ENCODE results near the gene NARF.
A peak's percentile ranks its signal among the peaks of the same experiment; 100 is the strongest.

NARF gene

DNA sequence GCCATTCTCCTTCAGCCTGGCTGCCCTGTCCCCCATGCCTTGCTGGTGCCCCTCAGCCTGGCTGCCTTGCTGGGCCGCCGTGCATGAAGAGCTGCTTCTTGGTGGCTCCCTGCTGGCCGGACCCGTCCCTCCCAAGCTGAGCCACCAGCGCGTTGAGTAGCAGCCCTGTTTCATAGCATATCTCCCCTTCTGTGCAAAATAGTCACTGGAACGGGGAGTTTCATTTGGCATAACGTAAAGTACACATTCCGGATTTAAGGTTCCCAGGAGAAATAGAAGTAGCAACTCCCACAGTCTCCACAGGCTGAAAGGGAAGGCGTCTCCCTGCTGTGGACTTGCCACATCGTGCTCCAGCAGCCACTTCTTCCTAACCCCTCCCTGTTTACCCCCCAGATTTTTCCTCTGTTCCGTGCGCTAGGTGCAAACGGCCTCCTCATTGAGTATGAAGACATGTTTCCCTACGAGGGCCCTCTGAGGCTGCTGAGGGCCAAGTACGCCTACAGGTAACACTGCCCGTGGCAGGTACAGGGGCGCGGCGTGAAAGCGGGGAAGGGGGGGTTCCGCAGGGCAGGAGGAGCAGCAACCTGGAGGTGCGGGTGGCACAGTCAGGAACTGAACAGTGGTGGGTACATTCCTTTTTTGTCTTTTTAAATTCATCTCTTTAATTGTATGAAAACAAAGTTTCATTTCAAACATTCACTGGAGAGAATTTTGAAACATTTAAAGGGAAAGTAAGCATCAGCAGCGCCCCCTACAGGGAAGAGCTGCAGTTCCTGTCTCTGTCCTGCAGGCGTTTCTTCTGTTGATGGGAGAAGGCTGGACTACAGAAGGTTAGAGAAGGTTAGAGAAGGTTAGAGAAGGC, 34.3 kb upstream of the NARF start:
- H3K4me3 Mint-ChIP-seq: no peak overlapping the region
- no peaks in the 10 kb centered on the region for H3K9me3 Mint-ChIP-seq
- peak; percentile 64 for ATAC-seq
- DNase-seq: peak; percentile 40 to 58
- H3K4me1 Mint-ChIP-seq: peaks cover 18% of the 10 kb centered on the region
- no peaks in the 10 kb centered on the region for H3K27me3 Mint-ChIP-seq
- H3K27ac Mint-ChIP-seq: peak overlapping the region in 1 of 2 donors; percentile 88

DNA sequence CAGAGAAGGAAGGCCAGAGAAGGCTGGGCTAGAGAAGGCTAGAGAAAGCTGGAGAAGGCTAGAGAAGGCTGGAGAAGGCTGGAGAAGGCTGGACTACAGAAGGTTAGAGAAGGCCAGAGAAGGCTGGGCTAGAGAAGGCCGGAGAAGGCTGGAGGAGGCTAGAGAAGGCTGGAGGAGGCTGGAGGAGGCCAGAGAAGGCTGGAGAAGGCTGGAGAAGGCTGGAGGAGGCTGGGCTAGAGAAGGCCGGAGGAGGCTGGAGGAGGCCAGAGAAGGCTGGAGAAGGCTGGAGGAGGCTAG, 33.7 kb upstream of the NARF start:
- Mint-ChIP-seq H3K27ac (peak overlapping the region in 1 of 2 donors; percentile 88), H3K4me1 (peaks cover 19% of the 10 kb centered on the region), H3K27me3 (no peaks in the 10 kb centered on the region), H3K4me3 (no peak overlapping the region), H3K9me3 (no peaks in the 10 kb centered on the region)
- DNase-seq (no peak), ATAC-seq (no peak)

DNA sequence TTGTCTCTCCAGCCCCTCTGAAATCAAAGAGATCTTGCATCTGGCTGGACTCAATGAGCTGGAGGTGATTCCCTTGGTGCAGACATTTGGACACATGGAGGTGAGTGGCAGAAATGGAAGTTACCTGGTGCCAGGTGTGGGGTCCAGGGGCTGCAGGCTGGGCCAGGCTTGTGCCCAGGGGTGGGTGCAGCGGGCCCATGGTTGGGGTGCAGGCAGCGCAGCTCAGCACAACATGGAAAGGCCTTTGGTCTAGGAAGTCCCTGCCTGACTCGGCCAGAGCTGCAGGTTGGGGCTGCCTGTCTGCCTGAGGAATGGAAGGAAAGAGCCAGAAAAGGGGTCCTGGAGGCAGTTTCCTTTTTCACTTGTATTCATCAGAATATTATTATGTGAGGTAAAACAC, 30.0 kb upstream of the NARF start:
- DNase-seq: no peak
- ATAC-seq: no peak
- Mint-ChIP-seq H3K27me3 (no peaks in the 10 kb centered on the region), H3K4me3 (no peak overlapping the region), H3K27ac (no peak overlapping the region), H3K4me1 (peaks cover 23% of the 10 kb centered on the region), H3K9me3 (no peaks in the 10 kb centered on the region)

DNA sequence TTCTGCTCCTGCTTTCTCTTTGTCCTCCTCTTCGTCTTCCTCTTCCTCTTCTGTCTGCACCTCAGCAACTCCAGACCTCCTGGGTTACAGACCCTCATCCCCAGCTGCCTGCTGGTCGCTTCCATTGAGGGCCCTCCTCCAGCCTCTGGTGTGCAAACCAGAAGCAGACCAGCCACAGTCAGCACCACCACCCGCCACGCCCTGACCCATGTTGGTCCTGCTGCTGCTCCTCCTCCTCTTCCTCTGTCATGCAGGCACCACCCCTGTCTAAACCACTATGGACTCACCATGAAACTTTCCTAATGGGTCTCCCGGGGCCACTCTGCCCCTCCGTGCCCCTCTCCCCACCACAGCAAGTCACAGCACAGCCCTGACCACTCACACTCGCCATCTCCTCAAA, 28.7 kb upstream of the NARF start:
- Mint-ChIP-seq H3K27ac (peak overlapping the region; percentile 16 to 79), H3K9me3 (no peaks in the 10 kb centered on the region), H3K27me3 (no peaks in the 10 kb centered on the region), H3K4me3 (no peak overlapping the region), H3K4me1 (peaks cover 30% of the 10 kb centered on the region)
- DNase-seq (no peak), ATAC-seq (no peak)

DNA sequence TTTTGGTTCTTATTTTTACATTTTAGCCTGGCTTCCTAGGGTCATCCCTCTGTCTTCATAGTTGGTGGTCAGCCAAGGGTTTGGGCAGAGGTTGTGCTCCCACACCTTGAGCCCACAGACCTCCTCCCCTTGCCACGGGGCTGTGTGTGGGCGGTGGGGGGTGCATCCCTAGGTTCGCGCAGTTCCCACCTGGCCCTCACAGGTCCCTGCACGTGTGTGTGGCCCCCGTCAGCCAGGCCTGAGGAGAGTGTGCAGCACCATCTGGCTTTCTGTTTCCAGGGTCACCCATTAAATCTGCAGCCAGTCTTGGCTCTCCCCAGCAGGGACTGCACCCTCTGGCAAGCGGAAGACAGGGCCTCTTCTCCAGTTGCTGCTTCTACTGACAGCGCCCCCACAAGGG, 26.5 kb upstream of the NARF start:
- DNase-seq (no peak), ATAC-seq (no peak)
- Mint-ChIP-seq H3K4me3 (no peak overlapping the region), H3K27ac (peak overlapping the region in 1 of 2 donors; percentile 69), H3K27me3 (no peaks in the 10 kb centered on the region), H3K4me1 (peaks cover 36% of the 10 kb centered on the region), H3K9me3 (no peaks in the 10 kb centered on the region)

DNA sequence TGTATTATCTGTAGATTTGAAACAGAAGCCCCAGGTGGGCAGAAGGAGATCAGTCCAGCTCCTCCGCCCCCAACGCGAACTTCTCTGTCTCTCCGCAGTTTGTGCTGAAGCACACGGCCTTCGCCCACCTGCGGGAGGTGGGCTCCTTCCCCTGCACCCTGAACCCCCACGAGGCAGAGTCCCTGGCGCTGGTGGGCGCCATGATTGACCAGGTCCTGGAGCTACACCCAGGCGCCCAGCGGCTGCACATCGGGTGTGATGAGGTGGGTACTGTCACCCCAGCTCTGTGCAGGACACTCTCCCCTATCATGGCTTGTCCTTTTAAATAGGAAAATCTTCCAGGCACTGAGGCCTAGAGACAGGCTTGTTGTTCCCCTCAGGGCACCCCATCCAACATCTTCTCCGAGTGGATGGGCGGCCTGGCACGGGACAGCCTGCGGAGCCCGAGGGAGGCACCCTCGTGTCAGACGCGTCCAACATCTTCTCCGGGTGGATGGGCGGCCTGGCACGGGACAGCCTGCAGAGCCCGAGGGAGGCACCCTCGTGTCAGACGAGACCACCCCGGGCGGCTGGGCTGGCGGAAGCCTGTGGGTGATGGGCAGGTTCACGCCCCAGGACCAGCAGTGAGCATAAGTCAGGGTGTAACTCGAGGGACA, 24.9 kb upstream of the NARF start:
- Mint-ChIP-seq H3K4me3 (no peak overlapping the region), H3K9me3 (no peaks in the 10 kb centered on the region), H3K27ac (peak overlapping the region in 1 of 2 donors; percentile 30), H3K27me3 (no peaks in the 10 kb centered on the region), H3K4me1 (peaks cover 36% of the 10 kb centered on the region)
- ATAC-seq (no peak), DNase-seq (no peak)

DNA sequence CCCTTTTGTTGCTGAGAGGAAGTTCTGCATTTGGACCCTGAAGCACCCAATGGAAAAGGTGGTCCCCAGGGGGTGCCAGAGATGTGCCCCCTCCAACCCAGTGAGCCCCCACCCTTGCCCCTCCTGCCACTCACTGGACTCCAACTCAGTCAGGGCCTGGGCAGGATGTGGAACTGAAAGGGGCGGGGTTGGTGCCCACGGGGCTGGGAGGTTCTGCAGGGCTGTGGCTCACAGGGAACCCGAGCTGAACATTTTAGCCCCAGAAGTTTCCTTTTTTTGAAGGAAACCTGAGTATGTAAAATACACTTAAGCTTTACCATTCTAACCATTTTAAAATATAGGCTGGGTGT, 24.4 kb upstream of the NARF start:
- DNase-seq (no peak), ATAC-seq (peak; percentile 64)
- Mint-ChIP-seq H3K27ac (peak overlapping the region in 1 of 2 donors; percentile 48), H3K4me3 (no peak overlapping the region), H3K27me3 (no peaks in the 10 kb centered on the region), H3K4me1 (peaks cover 36% of the 10 kb centered on the region), H3K9me3 (no peaks in the 10 kb centered on the region)

DNA sequence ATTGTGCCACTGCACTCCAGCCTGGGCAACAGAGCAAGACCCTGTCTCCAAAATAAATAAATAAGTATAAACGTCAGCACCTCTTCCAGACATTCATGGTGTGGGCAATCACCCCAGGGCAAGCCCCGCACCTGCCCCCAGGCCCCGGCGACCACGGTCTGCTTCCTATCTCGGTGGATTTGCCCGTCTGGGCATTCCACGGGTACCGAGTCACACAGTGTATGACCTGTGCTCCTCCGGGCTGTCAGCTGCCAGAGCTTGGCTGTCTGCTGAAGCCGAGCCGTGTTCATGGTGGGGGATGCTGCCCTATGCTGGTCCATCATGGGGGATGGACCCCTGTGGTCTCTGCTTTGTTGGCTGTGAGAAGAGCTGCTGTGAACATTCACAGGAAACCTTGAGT, 23.4 kb upstream of the NARF start:
- Mint-ChIP-seq H3K4me1 (peaks cover 26% of the 10 kb centered on the region), H3K27ac (peak overlapping the region in 1 of 2 donors; percentile 54), H3K27me3 (no peaks in the 10 kb centered on the region), H3K9me3 (no peaks in the 10 kb centered on the region), H3K4me3 (no peak overlapping the region)
- no peak for DNase-seq
- ATAC-seq: no peak

DNA sequence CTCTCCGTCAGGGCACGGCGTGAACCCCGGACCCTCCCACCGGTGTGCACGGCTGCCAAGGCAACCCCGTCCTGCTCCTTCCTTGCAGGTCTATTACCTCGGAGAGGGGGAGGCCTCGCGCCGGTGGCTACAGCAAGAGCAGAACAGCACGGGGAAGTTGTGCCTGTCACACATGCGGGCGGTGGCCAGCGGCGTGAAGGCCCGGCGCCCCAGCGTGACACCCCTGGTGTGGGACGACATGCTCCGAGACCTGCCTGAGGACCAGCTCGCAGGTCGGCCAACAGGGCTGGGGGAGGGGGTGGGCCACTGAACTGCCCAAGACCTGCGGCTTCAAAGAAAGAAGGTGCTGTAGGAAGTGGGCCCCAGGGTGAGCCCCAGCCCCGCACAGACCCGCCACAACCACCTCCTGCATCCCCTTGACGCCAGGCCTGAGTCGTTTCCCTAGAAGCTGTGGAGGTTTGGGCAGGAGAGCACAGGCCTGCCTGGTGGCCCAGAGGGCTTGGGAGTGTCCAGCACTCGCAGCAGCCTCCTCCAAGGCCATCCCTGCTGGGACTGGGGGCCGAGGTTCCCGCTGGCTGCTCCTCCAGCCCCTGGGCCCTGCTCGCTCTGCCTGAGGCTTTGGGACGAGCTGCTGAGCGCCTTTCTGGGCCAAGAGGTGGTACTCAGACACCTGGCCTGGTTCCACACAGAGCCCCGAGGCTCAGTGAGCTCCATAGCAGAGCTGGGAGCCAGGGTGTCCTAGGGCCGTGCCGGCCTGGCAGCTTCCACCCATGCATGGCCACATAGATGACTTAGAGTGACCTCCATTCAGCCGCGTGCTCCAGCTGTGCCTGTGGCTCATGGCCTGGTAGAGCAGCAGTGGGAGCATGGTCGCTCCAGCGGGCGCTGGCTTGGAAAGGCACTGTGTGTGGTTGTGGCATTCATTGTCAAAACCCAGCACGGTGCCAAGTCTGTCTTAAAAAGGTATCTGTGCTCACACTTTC, 22.6 kb upstream of the NARF start:
- DNase-seq: no peak

DNA sequence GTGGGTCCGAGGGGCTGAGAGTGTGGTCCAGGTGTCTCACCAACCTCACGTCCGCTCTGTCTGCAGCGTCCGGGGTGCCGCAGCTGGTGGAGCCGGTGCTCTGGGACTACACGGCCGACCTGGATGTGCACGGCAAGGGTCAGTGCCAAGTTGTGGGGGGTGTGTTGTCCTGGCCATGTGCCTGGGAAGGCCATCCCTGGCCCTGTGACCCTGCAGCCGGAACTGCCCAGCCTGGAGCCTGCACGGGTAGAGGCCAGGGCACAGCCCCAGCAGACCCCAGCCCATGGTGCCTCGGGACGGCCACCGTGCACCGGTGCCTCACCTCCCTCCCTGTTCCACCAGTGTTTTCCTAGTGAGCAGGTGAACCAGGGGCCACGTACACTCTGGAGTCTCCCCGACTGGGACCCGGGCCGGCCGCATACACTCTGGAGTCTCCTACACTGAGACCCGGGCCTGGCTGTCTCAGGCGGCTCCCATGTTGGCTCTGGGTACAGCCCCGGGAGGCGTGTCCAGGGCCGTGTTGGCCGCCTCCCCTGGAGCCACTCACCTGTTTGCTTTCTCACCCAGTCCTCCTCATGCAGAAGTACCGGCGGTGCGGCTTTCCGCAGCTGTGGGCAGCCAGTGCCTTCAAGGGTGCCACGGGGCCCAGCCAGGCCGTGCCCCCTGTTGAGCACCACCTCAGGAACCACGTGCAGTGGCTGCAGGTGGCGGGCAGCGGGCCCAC, 21.8 kb upstream of the NARF start:
- no peak for ATAC-seq
- Mint-ChIP-seq H3K9me3 (no peaks in the 10 kb centered on the region), H3K27me3 (no peaks in the 10 kb centered on the region), H3K4me3 (no peak overlapping the region), H3K27ac (no peak overlapping the region), H3K4me1 (peaks cover 30% of the 10 kb centered on the region)
- DNase-seq: no peak

More for the DNA sequence above, 22.6 kb upstream of the NARF start:
- H3K4me3 Mint-ChIP-seq: no peak overlapping the region
- H3K27ac Mint-ChIP-seq: peak overlapping the region in 1 of 2 donors; percentile 74
- no peak for ATAC-seq
- no peaks in the 10 kb centered on the region for H3K27me3 Mint-ChIP-seq
- peaks cover 30% of the 10 kb centered on the region for H3K4me1 Mint-ChIP-seq
- H3K9me3 Mint-ChIP-seq: no peaks in the 10 kb centered on the region

DNA sequence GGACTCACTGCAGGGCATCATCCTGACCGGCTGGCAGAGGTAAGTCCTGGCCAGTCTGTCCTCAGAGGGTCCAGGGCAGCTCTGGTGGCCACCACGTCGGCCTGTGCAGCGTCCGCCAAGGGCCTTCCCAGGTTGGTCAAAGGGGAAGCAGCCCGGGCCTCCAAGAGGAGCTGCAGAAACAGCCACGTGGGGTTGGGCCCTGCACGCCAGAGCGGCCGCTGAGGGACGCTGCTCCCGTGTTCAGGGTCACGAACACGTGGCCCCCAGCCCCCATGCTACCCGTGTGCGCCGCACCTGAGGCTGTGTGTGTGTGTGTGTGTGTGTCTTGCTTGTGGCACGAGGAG, 21.2 kb upstream of the NARF start:
- H3K4me1 Mint-ChIP-seq: peaks cover 27% of the 10 kb centered on the region
- DNase-seq (no peak), ATAC-seq (no peak)
- H3K27me3 Mint-ChIP-seq: no peaks in the 10 kb centered on the region
- H3K27ac Mint-ChIP-seq: peak overlapping the region in 1 of 2 donors; percentile 30
- no peaks in the 10 kb centered on the region for H3K9me3 Mint-ChIP-seq
- H3K4me3 Mint-ChIP-seq: no peak overlapping the region

DNA sequence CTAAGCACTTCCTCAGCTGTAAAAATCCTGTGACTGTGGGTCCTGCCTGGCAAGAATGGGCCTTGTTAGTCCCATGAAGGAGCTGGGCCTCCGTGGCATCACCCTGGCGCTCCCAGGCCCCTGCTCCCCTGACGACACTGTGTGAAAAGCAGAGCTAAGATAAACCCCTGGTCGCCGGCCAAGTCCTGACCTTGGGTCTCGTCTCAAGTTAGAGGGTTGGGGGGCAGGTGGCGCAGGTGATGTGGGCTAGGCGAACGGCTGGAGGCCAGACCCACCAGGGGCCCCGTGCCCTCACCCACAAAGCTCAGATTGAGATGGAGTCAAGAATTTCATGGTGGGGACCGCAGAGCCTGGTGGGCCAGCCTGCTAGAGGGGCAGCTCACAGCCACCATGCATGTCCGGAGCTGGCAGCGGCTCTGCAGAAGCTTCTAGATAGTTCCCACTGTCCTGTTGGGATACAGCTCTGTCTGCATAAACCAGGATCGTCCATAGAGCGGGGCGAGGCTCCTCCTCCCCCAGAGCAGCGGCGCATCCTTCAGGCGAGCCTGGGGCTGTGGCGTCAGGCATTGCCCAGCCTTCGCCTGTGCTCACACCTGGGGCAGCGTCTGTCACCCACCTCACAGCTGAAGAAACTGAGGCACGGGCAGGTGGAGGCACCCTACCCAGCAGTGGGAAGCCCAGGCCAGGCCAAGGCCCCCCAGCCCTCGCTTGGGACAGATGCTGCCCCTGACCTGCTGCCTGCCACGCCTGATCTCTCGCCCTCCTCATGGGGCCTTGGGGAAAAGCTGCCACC, 19.9 kb upstream of the NARF start:
- no peaks in the 10 kb centered on the region for H3K27me3 Mint-ChIP-seq
- no peak for ATAC-seq
- no peak overlapping the region for H3K27ac Mint-ChIP-seq
- no peaks in the 10 kb centered on the region for H3K9me3 Mint-ChIP-seq
- no peak overlapping the region for H3K4me3 Mint-ChIP-seq
- peaks cover 35% of the 10 kb centered on the region for H3K4me1 Mint-ChIP-seq
- no peak for DNase-seq

DNA sequence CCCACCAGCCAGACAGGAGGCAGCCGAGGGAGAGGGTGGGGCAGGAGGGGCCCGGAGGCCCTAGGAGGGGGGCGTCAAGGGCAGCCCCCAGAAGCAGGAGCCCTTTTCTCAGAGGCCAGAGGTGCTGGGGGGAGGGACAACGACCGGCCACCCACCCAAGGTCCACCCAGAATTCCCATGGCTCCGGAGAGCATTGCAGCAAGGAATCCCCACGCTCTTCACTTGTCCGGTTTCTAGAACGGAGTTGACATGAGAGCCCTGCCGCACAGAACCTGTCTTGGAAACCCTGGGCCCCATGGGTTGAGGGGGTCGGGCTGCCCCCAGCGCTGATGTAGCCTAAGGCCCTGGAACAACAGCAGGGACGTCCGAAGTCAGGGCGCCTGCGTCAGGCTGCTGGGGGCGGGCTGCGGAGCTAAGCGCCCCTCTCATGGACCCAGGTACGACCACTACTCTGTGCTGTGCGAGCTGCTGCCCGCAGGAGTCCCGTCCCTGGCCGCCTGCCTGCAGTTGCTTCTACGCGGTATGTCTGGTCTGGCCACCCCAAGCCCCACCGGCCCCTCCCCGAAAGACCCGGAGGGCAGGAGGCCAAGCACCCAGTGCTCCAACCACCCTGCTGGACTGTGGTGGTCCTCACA, 19.2 kb upstream of the NARF start:
- Mint-ChIP-seq H3K4me1 (peaks cover 28% of the 10 kb centered on the region), H3K27me3 (no peaks in the 10 kb centered on the region), H3K27ac (peak overlapping the region in 1 of 2 donors; percentile 74), H3K9me3 (no peaks in the 10 kb centered on the region), H3K4me3 (no peak overlapping the region)
- no peak for DNase-seq
- peak; percentile 15 for ATAC-seq

DNA sequence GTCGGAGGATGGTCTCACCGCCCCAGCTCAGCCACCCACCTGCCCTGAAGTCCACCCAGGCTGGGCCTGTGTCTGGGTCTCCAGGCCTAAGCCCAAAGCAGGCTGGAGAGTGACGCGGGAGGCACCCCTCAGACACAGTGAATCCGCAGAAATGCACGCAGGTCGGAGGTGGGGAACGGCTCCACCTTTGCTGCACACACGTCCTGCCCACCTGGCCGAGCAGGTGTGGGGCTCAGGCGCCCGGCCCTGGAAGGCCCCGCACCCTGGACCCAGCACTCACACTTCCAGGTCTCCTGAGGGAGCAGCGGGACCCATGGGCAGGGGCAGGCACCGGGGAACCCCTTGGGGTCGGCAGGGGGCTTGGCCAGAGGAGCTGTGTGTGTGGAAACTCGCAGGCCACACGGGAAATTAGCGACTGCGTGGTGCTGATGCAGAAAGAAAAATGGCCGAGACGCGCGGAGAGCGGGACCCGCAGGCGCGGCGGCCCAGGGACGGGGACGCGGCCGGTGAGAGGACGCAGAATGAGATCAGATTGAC, 18.6 kb upstream of the NARF start:
- DNase-seq (no peak), ATAC-seq (peak; percentile 3)
- Mint-ChIP-seq H3K27ac (peak overlapping the region in 1 of 2 donors; percentile 74), H3K27me3 (no peaks in the 10 kb centered on the region), H3K4me1 (peaks cover 22% of the 10 kb centered on the region), H3K9me3 (no peaks in the 10 kb centered on the region), H3K4me3 (no peak overlapping the region)

Data from stimulated activated naive CD8-positive, alpha-beta T cell treated with anti-CD3 and anti-CD28 coated beads, Interleukin-15, amount 100 ng/mL, for 72 hours (primary cell).